T-helper 1 cell treated with Interleukin-12 subunit alpha and Interleukin-12 subunit beta and Interleukin-4 antibody, amounts not matched to agents 30 ng/mL and 1 ng/mL, for 36 hours (primary cell): Measurements from ENCODE around the gene CIDEA. TPM values are rescaled to one million over a fixed set of nuclear protein-coding genes. Genes with fewer than 3 reads are reported as not detected.
"Not testable (repeated sequence)": the region's sequence is repeated elsewhere in the genome, so short reads cannot be mapped to it uniquely, and the experiment has no call there.

Experiments used
- intact Hi-C: fragments of 100-400 bp; cut with micrococcal nuclease; formaldehyde crosslinking; loops from one replicate; pipeline ENCODE4 v1.15.1; 2024
- total RNA-seq: library from RNA; stranded (reverse); gene quantifications from 2 replicates; pipeline ENCODE4 v1.2.3, GENCODE V29; 2022

Gene CIDEA, protein sequence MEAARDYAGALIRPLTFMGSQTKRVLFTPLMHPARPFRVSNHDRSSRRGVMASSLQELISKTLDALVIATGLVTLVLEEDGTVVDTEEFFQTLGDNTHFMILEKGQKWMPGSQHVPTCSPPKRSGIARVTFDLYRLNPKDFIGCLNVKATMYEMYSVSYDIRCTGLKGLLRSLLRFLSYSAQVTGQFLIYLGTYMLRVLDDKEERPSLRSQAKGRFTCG
- not detected in 2 replicates for total RNA-seq

DNA sequence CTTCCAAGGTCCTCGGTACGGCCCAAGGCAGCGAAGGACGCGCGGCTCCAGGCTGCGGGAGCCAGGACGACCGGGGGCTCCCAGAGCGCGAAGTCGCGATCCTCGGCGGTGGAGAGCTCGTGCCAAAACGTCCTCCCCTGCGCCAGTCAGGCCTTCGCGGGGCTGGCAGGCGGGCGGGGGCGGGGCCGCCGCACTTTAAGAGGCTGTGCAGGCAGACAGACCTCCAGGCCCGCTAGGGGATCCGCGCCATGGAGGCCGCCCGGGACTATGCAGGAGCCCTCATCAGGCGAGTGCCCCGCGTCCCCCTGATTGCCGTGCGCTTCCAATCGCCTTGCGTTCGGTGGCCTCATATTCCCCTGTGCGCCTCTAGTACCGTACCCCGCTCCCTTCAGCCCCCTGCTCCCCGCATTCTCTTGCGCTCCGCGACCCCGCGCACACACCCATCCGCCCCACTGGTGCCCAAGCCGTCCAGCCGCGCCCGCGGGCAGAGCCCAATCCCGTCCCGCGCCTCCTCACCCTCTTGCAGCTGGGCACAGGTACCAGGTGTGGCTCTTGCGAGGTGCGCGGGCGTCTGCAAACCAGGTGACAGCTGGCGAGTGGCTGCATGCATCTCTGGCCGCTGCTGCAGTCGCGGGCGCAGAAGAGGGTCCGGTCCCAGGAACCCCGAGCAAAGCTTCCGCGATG lies at the start of gene CIDEA:
TSS of gene CIDEA (plus strand) at position 226 of the 684 bp plus-strand sequence. CDS start at position 249, 23 bp downstream.
- intact Hi-C loops: no loop called here

DNA sequence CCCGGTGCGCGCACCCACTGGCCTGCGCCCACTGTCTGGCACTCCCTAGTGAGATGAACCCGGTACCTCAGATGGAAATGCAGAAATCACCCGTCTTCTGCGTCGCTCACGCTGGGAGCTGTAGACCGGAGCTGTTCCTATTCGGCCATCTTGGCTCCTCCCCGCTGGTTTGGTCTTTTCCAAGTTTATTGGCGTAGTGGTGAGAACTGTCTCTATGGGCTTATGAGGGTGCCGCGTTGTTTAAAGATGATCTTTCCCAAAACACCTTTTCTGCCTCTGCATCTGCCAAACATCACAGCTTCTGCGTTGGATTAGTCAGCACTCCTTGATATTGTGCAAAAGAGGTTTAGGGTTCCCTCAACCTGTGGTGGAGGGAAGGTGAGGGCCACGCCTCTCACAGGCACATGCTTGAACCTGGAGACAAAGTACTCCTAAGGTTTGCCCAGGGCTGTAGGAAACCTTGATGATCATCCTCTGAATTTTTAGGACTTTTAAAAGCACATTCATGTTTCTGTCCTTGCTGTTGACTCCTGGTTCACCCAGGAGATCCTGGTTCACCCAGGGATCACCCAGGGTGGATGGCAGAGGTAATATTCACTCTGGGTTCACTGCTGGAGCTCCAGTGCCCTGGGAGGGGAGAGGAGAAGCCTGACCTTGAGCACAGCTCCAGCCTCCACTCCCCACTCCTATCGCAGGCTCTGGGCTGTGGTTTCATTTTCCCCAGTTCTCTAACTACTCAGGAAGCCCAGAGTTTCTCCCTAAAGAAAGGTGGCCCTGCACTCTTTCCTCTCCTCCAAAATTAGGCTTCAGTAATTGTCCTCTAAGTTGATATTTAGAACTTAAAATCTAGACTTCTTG lies 45.6 kb upstream of the CIDEA start:
- intact Hi-C loops: not testable (repeated sequence)

DNA sequence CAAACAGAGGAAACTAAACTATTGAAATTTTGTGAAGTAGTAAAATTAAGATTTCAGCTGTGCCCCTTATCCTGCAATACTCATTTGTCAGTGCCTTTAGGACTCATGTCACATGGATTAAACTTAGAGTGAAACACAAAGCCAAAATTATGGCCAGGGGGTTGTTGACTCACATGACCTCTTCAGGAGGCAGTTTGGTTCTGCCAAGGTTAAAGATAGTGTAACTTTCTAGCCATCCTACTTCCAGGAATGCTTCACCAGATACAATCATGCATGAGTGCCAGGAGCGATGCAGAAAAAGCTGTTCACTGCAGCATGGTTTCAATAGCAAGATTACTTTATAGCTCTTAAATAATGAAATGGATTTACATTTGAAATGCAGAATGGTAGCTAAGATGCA lies 41.9 kb upstream of the CIDEA start:
- intact Hi-C loops: not testable (repeated sequence)

DNA sequence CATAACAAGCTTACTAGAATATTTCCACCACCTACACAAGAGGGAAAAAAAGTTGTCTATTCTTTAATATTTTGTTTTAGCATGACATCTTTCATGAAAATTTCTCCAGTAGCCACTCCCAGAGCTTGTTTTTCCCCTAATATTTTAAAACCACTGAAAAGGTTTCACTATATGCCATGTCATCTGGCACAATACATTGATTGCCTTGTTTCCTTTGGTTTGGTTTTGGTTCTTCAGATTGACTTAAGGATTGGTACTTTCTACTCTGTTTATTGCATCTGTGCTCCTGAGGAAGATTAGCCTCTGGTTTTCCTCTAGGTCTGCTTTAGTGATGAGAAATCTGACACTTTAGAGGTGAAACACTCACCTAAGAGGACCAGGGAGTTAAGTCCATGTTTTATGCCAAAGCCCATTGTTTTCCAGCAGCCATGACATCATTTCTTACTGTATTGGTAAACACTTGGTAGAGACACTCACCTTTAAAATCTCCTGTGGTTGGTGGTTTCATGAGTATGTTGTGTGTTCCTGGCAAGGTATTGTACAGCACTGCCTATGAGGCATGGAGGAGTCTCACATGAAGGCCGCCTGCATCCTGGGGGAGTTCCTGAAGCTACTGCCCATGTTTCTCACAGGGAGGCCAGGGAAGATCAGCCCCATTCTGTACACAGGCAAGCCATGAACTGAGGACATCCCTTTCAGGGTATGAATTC lies 39.7 kb upstream of the CIDEA start:
- intact Hi-C loops: not testable (repeated sequence)

- intact Hi-C loops: not testable (repeated sequence)
These were observed 37.7 kb upstream of the CIDEA start for GRCh38 chr18:12216471-12216870.

DNA sequence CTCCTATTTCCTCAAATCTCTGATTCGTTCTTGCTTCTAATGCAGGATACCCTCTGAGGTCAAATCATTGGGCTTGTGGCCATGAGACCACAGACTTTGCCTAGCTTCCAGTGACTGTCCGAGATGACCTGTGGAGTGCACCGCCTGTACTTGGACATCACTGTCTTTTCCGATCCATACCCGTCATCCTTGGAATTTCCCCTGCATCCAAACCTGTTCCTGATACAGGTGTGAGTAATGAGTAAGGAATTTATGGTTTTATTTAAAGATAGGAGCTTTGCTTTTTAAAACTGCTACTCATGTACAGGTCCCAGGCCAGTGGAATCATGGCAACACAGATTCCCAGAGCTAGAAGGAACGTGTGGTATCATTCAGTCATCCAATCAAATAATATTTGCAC lies 35.6 kb upstream of the CIDEA start:
- intact Hi-C loops: not testable (repeated sequence)

DNA sequence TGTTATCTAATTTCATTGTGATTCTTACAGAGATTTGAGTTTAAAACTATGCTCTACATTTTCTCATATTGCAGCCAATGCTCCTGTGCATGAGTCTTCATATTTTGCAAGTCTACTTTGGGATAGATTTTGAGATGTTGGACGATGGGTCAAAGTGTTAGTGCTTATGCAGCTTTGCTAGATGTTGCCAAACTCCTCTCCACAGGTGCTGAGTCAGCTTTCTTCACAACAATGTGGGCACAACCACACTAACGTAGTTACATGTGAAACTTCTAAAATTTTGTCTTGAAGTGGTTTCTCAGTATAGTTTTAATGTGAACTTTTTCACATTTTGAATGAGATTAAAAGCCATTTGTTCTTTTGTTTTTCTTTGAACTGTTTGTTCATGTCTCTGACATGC lies 32.1 kb upstream of the CIDEA start:
- intact Hi-C loops: not testable (repeated sequence)

DNA sequence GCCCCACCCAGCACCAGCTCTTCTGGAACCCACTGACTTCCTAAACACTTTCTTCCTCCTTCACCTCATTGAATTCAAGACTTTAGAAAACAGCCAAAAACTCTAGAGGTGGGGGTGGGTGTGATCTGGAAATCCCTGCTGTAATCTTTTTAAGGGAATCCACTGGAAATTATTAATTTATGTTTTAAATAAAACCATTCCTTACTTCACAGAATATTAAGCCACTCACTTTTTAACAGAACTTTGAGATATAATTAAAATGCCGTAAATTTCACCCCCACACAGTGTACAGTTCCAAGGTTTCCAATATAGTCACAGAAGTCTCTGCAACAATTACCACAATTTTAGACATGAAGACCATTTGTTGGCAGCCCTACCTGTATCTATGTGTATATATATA lies 30.8 kb upstream of the CIDEA start:
- intact Hi-C loops: not testable (repeated sequence)

DNA sequence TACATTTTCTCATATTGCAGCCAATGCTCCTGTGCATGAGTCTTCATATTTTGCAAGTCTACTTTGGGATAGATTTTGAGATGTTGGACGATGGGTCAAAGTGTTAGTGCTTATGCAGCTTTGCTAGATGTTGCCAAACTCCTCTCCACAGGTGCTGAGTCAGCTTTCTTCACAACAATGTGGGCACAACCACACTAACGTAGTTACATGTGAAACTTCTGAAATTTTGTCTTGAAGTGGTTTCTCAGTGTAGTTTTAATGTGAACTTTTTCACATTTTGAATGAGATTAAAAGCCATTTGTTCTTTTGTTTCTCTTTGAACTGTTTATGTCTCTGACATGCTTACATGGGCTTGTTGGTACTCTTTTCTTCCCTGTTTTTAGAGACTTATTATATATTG lies 27.4 kb upstream of the CIDEA start:
- intact Hi-C loops: not testable (repeated sequence)

- intact Hi-C loops: not testable (repeated sequence)
These were observed 26.6 kb upstream of the CIDEA start for GRCh38 chr18:12227399-12228186.

GRCh38 chr18:12228308-12228707 lies 25.9 kb upstream of the CIDEA start:
- intact Hi-C loops: not testable (repeated sequence)

- intact Hi-C loops: not testable (repeated sequence)
These were observed 23.6 kb upstream of the CIDEA start for GRCh38 chr18:12230561-12230960.

GRCh38 chr18:12231040-12231882 lies 22.9 kb upstream of the CIDEA start:
- intact Hi-C loops: no loop called here

- intact Hi-C loops: no loop called here
These were observed 22.2 kb upstream of the CIDEA start for GRCh38 chr18:12231986-12232385.

DNA sequence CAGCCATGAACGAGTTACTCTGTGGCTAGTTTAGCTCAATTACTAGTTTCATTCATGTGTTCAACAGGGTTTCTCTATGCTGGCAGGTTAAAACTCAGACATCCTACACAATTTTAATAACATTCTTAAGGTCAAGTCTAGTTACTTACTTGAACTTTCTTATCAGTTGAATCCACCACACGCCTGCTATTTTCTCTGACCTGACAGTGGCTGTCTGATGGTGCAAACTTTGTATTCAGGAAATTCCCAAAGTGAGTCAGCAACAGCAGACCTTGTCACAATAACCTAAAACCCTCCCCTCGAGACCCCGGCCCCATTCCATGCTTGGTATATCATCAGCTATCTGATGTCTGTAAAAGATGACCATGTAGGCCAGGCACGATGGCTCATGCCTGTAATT lies 20.8 kb upstream of the CIDEA start:
- intact Hi-C loops: no loop called here

- intact Hi-C loops: no loop called here
These were observed 19.5 kb upstream of the CIDEA start for GRCh38 chr18:12234451-12235190.

- intact Hi-C loops: loop anchor here (2.0 kb wide), 1 partner anchor 297 kb away; no protein-coding TSS in a partner anchor
These were observed 18.0 kb upstream of the CIDEA start for GRCh38 chr18:12236141-12236540.

GRCh38 chr18:12236934-12237832 lies 17.0 kb upstream of the CIDEA start:
- intact Hi-C loops: loop anchor here (1.0 to 2.0 kb wide), 2 partner anchors 145 to 298 kb away; no protein-coding TSS in a partner anchor
